Islet of Langerhans (tissue), 1 donor: ENCODE data around the gene GALNT8.
"Not testable (repeated sequence)": the region's sequence is repeated elsewhere in the genome, so short reads cannot be mapped to it uniquely, and the experiment has no call there.

Experiments used
- FAIRE-seq: peaks from one replicate; lab custom pipeline; 2011; peaks lifted over from hg19 to GRCh38; lab: Jason Lieb, UNC

The GALNT8 gene

DNA sequence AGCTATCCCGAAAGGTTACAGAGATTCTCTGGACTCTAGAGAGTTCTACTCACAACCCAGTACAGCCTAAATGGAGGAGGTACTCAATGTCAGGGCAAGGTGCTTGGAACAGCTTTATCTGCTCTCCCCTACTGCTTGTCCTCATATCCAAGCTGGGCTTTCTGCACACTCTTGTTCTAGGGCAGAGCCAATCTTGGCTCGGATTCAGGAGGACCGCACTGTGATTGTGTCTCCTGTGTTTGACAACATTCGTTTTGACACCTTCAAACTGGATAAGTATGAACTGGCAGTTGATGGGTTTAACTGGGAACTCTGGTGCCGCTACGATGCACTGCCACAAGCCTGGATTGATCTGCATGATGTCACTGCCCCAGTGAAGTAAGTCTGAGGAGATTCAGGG is 25.0 kb downstream of the GALNT8 start:
- FAIRE-seq = no peak

GRCh38 chr12:4751654-4752053 is 31.5 kb downstream of the GALNT8 start:
- not testable (repeated sequence) for FAIRE-seq

DNA sequence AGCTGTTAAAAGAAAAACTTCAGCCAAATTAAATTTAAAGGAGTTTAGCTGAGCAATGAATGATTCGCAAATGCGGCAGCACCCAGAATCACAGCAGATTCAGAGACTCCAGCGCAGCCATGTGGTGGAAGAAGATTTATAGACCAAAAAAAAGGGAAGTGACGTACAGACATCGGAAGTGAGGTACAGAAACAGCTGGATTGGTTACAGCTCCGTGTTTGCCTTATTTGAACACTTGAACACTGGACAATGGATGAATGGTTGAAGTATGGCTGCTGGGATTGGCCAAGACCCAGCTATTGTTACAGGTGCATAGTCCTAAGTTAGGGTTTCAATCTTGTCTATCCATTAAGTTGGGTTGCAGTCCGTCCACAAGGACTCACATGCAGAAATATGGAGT is 42.6 kb downstream of the GALNT8 start:
- FAIRE-seq = no peak

- no peak for FAIRE-seq
These were observed 43.3 kb downstream of the GALNT8 start for GRCh38 chr12:4763549-4763948.

- no peak for FAIRE-seq
These were observed 46.2 kb downstream of the GALNT8 start for GRCh38 chr12:4766445-4766844.

DNA sequence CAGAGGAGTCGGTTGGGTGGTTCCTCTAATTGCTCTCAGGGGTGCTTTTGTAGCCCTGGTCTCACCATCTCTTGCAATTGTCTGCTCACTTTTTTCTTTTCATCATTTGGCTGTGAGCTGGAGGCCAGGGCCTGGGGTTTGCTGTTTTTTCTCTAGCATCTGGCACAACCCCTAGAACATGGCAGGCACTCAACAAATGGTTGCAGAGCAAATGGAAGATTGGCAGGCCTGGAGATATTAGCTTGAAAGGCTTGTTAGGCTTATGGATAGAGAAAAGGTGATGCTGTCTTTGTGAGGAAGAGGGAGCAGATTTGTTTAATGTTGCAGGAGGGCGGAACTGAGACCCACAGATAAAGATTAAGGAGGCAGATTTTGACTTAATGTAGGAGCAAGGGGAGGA is 47.0 kb downstream of the GALNT8 start:
- no peak for FAIRE-seq

DNA sequence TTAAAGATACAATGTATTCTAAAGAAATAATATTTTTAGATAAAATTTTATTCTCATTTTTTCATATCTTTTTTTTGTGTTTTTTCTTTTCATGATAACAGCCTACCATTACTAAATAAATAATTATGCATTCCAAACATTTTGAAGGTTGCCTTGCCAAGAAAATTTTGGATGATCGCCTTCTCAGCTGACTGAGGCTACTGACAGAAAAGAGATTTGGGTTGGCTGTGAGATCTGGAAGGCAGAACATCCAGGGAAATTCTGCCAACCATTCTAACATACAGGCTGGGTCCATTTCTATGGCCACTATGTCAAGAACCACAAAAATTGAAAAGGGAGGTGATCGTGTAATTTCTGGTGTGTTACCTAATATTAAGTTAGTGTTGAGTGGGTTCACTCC is 48.1 kb downstream of the GALNT8 start:
- FAIRE-seq = no peak

- FAIRE-seq = no peak
These were observed 48.9 kb downstream of the GALNT8 start for GRCh38 chr12:4769073-4769472.

GRCh38 chr12:4771172-4771959 is 51.2 kb downstream of the GALNT8 start:
- no peak for FAIRE-seq

DNA sequence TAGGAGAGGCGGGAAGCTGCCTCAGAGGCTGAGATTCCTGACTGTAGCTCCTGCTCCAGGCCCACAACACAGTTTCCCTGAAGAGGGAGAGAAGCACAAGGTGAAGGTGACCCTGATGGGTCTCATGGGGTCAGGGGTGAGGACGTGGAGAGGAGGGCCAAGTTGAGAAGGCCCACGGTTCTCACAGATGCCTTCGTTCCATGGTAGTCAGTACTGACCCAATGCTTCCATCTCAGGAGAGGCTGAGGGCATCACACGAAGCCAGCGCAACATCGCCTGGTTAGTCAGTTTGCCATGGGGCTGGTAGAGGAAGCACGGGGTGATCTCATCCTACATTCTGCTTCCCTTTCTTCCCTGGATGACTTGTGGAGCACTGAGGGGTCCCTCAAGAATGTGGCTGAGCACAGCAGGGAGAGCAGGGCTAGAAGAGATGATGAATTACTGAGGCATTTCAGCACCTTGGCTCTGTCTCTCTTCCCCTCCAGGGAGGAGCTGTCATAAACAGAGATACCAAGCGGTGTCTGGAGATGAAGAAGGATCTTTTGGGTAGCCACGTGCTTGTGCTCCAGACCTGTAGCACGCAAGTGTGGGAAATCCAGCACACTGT is 51.9 kb downstream of the GALNT8 start:
- no peak for FAIRE-seq

- FAIRE-seq = no peak
These were observed 55.7 kb downstream of the GALNT8 start for GRCh38 chr12:4775936-4776335.

DNA sequence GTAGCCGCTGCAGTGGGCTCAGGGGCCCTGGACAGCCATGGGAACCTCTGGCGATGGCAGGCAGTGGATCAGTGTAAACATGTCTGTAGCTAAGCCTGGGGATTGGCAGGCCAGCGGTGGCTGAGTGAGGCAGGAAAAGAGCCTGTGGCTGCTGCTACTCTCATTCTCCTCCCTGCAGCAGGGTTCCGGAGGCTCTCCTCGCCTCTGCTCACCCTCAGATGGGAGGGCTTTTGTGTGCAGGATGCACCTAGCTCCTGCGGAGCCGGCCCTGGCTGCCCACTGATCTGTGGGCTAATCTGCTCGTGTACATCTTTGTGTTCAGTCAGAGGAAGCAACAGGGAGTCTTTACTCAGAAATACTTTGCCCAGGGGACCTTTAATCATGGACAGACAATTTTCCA is 59.5 kb downstream of the GALNT8 start:
- no peak for FAIRE-seq

- peak; percentile 41 for FAIRE-seq
These were observed 60.7 kb downstream of the GALNT8 start for GRCh38 chr12:4780641-4781611.

DNA sequence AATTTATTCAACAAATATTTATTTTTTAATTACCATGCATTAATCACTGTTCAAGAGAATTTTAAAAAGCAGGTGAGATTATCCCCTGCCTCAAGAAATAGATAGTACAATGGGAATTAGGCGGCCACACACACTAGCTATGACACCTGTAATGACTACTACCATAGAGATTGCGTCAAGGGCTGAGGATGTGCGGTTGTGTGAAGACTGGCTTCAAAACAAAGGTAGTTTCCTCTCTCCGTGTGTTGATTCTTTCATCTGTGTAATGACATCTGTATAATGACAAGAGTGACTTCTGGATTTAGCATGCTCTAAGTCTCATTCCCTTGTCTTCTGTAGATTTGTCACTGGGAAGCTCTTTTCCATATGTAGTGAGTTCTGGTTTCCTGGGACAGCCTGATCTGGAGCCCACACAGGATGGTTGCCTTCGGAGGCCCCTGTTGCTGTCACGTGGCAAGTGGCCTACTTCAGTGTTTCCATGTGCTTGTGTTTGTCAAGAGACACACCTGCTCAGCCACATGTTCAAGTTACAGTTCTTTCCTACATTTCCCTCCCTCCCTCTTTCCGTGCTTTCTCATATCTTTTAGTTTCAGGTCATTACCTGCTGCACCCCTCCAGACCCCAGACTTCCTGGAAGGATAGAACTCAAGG is 64.3 kb downstream of the GALNT8 start:
- FAIRE-seq = no peak

GRCh38 chr12:4786795-4787194 is 66.6 kb downstream of the GALNT8 start:
- no peak for FAIRE-seq

- FAIRE-seq = no peak
These were observed 67.8 kb downstream of the GALNT8 start for GRCh38 chr12:4787965-4788364.

DNA sequence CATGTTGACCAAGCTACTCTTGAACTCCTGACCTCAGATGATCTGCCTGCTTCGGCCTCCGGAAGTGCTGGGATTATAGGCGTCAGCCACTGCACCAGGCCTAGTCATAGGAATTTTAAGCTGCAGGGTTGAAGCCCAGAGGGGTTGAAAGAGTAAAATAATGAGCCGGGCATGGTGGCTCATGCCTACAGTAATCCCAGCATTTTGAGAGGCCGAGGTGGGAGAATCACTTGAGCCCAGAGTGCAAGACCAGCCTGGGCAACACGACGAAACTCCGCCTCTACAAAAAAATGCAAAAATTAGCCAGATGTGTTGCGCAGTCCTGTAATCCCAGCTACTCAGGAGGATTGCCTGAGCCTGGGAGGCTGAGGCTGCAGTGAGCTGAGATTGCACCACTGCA is 69.6 kb downstream of the GALNT8 start:
- no peak for FAIRE-seq

DNA sequence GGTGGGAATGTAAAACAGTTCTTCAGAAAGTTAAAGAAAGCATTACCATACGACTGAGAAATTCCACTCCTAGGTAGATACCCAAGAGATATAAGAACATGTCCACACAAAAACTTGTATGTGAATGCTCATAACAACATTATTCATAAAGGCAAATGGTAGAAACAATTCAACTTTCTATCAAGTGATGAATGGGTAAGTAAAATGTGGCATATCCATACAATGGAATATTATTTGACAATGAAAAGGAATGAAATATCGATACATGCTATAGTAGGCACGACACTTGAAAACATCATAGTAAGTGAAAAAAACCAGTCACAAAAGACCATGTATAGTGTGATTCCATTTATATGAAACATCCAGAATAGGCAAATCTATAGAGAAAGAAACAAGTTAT is 71.3 kb downstream of the GALNT8 start:
- FAIRE-seq = no peak

GRCh38 chr12:4794491-4794890 is 74.3 kb downstream of the GALNT8 start:
- FAIRE-seq = no peak

GRCh38 chr12:4796216-4796615 is 76.0 kb downstream of the GALNT8 start:
- no peak for FAIRE-seq

GRCh38 chr12:4796694-4797482 is 76.7 kb downstream of the GALNT8 start:
- no peak for FAIRE-seq

DNA sequence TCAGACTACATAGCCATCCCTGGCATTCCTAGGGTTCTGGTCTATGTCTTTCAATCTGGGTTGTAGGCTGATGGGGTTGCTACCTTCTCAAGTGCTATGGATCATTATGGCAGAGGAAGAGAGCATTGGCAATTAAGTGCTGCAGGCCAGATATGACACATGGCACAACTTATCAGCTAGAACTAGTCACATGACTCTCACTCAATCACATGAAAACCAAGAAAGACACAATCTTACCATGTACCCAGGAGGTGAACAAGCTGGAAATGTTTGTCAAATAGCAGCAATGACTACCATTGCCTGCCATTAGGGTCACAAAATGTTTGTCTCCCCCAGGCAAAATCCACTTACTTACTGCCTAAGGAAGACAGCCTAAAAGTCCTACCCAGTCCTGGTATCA is 80.4 kb downstream of the GALNT8 start:
- no peak for FAIRE-seq
